Spleen (tissue), 11 donors: ENCODE results near the gene SV2C. TPM values are rescaled to one million over a fixed set of nuclear protein-coding genes. Genes with fewer than 3 reads are reported as not detected.
A peak's percentile ranks its signal among the peaks of the same experiment; 100 is the strongest.

Experiments used
- DNase-seq: peaks from one replicate; pipeline ENCODE4 v3.0.0-alpha.2; 2020
- H3K27ac ChIP-seq, 8 donors: fragments of 200-600 bp; sonication (generic) in 7 of 8; 1 replicate in 4 of 8; 2 replicates in 4 of 8; pipeline versions ENCODE4 v1.5.0 to v1.8.0; 2016 to 2021; ENCODE audit warnings: inconsistent platforms in 4 of 8, mild to moderate bottlenecking in 4 of 8, moderate library complexity in 1 of 8
- H3K27me3 ChIP-seq, 7 donors: fragments of 200-600 bp; sonication (generic) in 6 of 7; replicated peaks in 1 of 7; 1 replicate in 4 of 7; 2 replicates in 3 of 7; pipeline versions ENCODE4 v1.5.0 to v1.8.0; 2016 to 2021; ENCODE audit warnings: inconsistent platforms in 3 of 7, mild to moderate bottlenecking in 1 of 7
- H3K36me3 ChIP-seq, 6 donors: fragments of 200-600 bp; sonication (generic) in 5 of 6; 1 replicate in 4 of 6; 2 replicates in 2 of 6; pipeline versions ENCODE4 v1.5.0 to v1.8.0; 2016 to 2021; ENCODE audit warnings: inconsistent platforms in 2 of 6
- H3K4me1 ChIP-seq, 6 donors: fragments of 200-600 bp; sonication (generic) in 5 of 6; 1 replicate in 3 of 6; 2 replicates in 3 of 6; pipeline versions ENCODE4 v1.5.0 to v1.8.0; 2016 to 2021; ENCODE audit warnings: inconsistent platforms in 3 of 6
- H3K4me3 ChIP-seq, 8 donors: fragments of 200-600 bp; sonication (generic) in 7 of 8; 1 replicate in 4 of 8; 2 replicates in 4 of 8; pipeline versions ENCODE4 v1.5.0 to v1.8.0; 2016 to 2021; ENCODE audit warnings: inconsistent platforms in 4 of 8, mild to moderate bottlenecking in 4 of 8, moderate library complexity in 2 of 8
- H3K9me3 ChIP-seq, 8 donors: fragments of 200-600 bp; sonication (generic) in 7 of 8; 1 replicate in 4 of 8; 2 replicates in 4 of 8; pipeline versions ENCODE4 v1.5.0 to v1.8.0; 2016 to 2021; ENCODE audit warnings: inconsistent platforms in 4 of 8
- CTCF ChIP-seq, 11 experiments: fragments of 200-600 bp in 7 of 11; fragments of 450-650 bp in 4 of 11; sonication (generic) in 4 of 11; IDR thresholded peaks in 8 of 11; conservative IDR thresholded peaks in 3 of 11; 1 replicate in 7 of 11; 2 replicates in 4 of 11; pipeline versions ENCODE4 v1.4.0 to v1.8.0; 2016 to 2021; ENCODE audit warnings: antibody characterized with exemption in 11 of 11, inconsistent platforms in 4 of 11, mild to moderate bottlenecking in 1 of 11
- POLR2A ChIP-seq, 3 donors: fragments of 450-650 bp; IDR thresholded peaks; one replicate each; pipeline ENCODE4 v1.5.1; 2017; ENCODE audit warnings: antibody characterized with exemption in 3 of 3, mild to moderate bottlenecking in 1 of 3
- POLR2AphosphoS5 ChIP-seq, 3 donors: sonication (generic); formaldehyde crosslinking; IDR thresholded peaks; one replicate each; pipeline ENCODE4 v1.5.1; 2017; ENCODE audit warnings: antibody characterized with exemption in 3 of 3
- WGBS, 5 donors: extraction: QIAGEN DNeasy Blood & Tissue Kit in 3 of 5; methylation state at CpG; one replicate each; pipeline versions ENCODE4 v1.1.5 to v1.1.7; 2013 to 2018; 5-methylcytosine and 5-hydroxymethylcytosine counted together
- intact Hi-C: fragments of 100-400 bp; cut with DNase I; formaldehyde crosslinking; loops from one replicate; pipeline ENCODE4 v1.15.0; 2023; ENCODE audit warnings: low total_unique reads
- polyA plus RNA-seq, 3 donors: library from polyadenylated mRNA; stranded (reverse); fragments of 200-250 nt; gene quantifications; one replicate each; pipeline ENCODE4 v1.2.1, GENCODE V29; 2013
- total RNA-seq, 7 donors: library from RNA; depleted of rRNA in 3 of 7; stranded (reverse); fragments of >200 nt in 3 of 7; fragmentation: NEBNext Ultra II Directional in 4 of 7; extraction: Animal tissue kit (Norgen Biotek cat#: 25700) in 4 of 7; gene quantifications; one replicate each; pipeline versions ENCODE4 v1.1.0 to v1.2.1, GENCODE V29; 2016 to 2021
- donor health status: healthy with polysubstance abuse.
- donor health status: DM: no; HTN: no; CAD: no; lungs with moderate emphysema.
- donor health status: DM: no; HTN: no; CAD: no.
- donor health status: Bipolar disorder and iron deficiency.
- donor health status: healthy.
- donor health status: DM: no; HTN: no; CAD: no.
- donor health status: DM: yes; HTN: yes; CAD: no.

SV2C gene
- total and polyA plus RNA-seq, 10 donors: 0.02 to 0.43 (median 0.11) TPM

- 81 to 90% (median 88%) methylated on average over 8 of the region's 8 CpGs for WGBS, 5 donors
- Histone ChIP-seq H3K4me3 (no peak overlapping the region), H3K36me3 (no peaks in the 10 kb centered on the region), H3K27ac (peak overlapping the region in 1 of 8 donors; percentile 58), H3K4me1 (peaks cover 0 to 31% (median 3%) of the 10 kb centered on the region in 6 donors), H3K27me3 (peaks cover 0 to 4% (median 0%) of the 10 kb centered on the region in 7 donors), H3K9me3 (no peaks in the 10 kb centered on the region)
- no peak for TF ChIP-seq CTCF (IDR thresholded peaks at IDR 0.05 in 8 of 11, conservative IDR thresholded peaks at IDR 0.05 in 3 of 11)
- no peak for TF ChIP-seq POLR2AphosphoS5 (IDR thresholded peaks at IDR 0.05)
- no peak for TF ChIP-seq POLR2A (IDR thresholded peaks at IDR 0.05)
- intact Hi-C loops: no loop called here
- no peak for DNase-seq
Observed at GRCh38 chr5:76291305-76292077, 208.3 kb downstream of the SV2C start.

- TF ChIP-seq POLR2AphosphoS5 (IDR thresholded peaks at IDR 0.05) (peak in 1 of 3 donors; percentile 9), POLR2A (IDR thresholded peaks at IDR 0.05) (no peak)
- Histone ChIP-seq H3K27ac (peak overlapping the region in 3 of 8 donors; percentile 38 to 58 (median 45)), H3K36me3 (no peaks in the 10 kb centered on the region), H3K27me3 (peaks cover 0 to 4% (median 0%) of the 10 kb centered on the region in 7 donors), H3K9me3 (no peaks in the 10 kb centered on the region), H3K4me1 (peaks cover 0 to 31% (median 3%) of the 10 kb centered on the region in 6 donors), H3K4me3 (no peak overlapping the region)
- intact Hi-C loops: no loop called here
- 46 to 62% (median 54%) methylated on average over 2 of the region's 2 CpGs for WGBS, 5 donors
- DNase-seq: no peak
Observed at GRCh38 chr5:76292620-76293322, 209.6 kb downstream of the SV2C start.

GRCh38 chr5:76294573-76294972, 211.4 kb downstream of the SV2C start:
- intact Hi-C loops: no loop called here
- TF ChIP-seq CTCF (IDR thresholded peaks at IDR 0.05 in 8 of 11, conservative IDR thresholded peaks at IDR 0.05 in 3 of 11): no peak
- TF ChIP-seq POLR2A (IDR thresholded peaks at IDR 0.05): no peak
- no peak for TF ChIP-seq POLR2AphosphoS5 (IDR thresholded peaks at IDR 0.05)
- Histone ChIP-seq H3K27me3 (peaks cover 0 to 4% (median 0%) of the 10 kb centered on the region in 7 donors), H3K9me3 (no peaks in the 10 kb centered on the region), H3K4me3 (no peak overlapping the region), H3K36me3 (no peaks in the 10 kb centered on the region), H3K4me1 (peaks cover 0 to 31% (median 3%) of the 10 kb centered on the region in 6 donors), H3K27ac (peak overlapping the region in 2 of 8 donors; percentile 26 to 38)
- no peak for DNase-seq
- WGBS, 5 donors: 22 to 34% (median 30%) methylated on average over 4 of the region's 4 CpGs

GRCh38 chr5:76298852-76299251, 215.7 kb downstream of the SV2C start:
- no peaks in the 10 kb centered on the region for H3K36me3 ChIP-seq
- peaks cover 0 to 22% (median 1%) of the 10 kb centered on the region in 6 donors for H3K4me1 ChIP-seq
- DNase-seq: no peak
- intact Hi-C loops: no loop called here
- H3K9me3 ChIP-seq: no peaks in the 10 kb centered on the region
- TF ChIP-seq POLR2A (IDR thresholded peaks at IDR 0.05): no peak
- no peak for TF ChIP-seq CTCF (IDR thresholded peaks at IDR 0.05 in 8 of 11, conservative IDR thresholded peaks at IDR 0.05 in 3 of 11)
- TF ChIP-seq POLR2AphosphoS5 (IDR thresholded peaks at IDR 0.05): no peak
- H3K27me3 ChIP-seq: peaks cover 0 to 1% (median 0%) of the 10 kb centered on the region in 7 donors
- 81 to 95% (median 87%) methylated on average over 1 of the region's 1 CpG for WGBS, 5 donors
- peak overlapping the region in 2 of 8 donors; percentile 42 to 55 for H3K27ac ChIP-seq
- no peak overlapping the region for H3K4me3 ChIP-seq
